Measurements from ENCODE around the gene CLDN9. TPM values are rescaled to one million over a fixed set of nuclear protein-coding genes. Genes with fewer than 3 reads are reported as not detected.

CLDN9 gene
- total RNA-seq, 2 donors from 2014 or later, result 0.91 TPM; not detected in 1

DNA sequence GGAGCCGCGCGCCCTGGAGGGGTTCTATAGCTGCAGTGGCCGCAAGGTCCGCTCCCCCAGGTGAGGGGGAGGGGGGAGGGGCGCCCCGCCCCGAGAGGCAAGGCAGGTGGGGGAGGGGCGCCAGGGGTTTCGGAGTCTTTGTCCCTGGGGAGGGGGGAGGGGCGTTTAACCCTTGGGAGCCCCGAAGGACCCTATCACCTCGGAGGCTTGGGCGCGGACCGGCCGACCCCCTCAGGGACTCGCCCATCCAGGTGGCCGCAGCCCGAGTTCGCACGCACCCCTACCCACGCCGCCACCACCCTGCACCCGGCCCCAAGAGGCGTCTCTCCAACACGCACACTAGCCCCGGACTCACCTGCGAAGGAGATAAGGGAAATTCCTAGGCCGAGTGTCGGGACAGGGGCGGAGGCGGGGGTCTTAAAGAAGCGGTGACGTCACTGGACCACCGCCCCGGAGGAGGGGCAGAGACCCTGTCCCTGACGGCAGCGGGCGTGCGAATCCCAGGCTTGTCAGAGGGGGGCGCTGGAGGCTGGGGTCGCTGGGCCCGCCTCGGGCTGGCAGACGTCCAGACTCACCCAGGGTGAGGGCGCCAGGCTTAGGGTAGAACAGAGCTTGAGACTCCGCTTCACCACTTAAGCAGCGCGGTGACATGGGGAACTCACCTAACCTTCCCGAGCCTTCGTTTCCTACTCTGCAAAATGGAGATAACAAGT lies 5.2 kb downstream of the CLDN9 start, which contains the start of gene CLDN6:
CLDN6 (minus strand) TSS at position 390 of the 713 bp plus-strand sequence. CDS start 2,162 bp downstream, outside the sequence.
- no peak for DNase-seq (ENCODE audit: low spot score)
- WGBS, result 8% methylated on average over 18 of the region's 52 CpGs
- H3K27me3 ChIP-seq (replicated peaks; ENCODE audit: insufficient read depth), result no peaks in the 10 kb centered on the region
- H3K27ac ChIP-seq, result no peak within 1 kb of the TSS
- TF ChIP-seq POLR2AphosphoS5 (IDR thresholded peaks at IDR 0.05) (no peak), CTCF (IDR thresholded peaks at IDR 0.05) (no peak), POLR2A (IDR thresholded peaks at IDR 0.05) (no peak)
- no peaks in the 10 kb centered on the region for H3K36me3 ChIP-seq
- H3K4me3 ChIP-seq, result no peak within 1 kb of the TSS
- intact Hi-C loops (cut with DNase I), result no loop called here
- H3K9me3 ChIP-seq, result no peaks in the 10 kb centered on the region
- H3K4me1 ChIP-seq (replicated peaks), result peaks cover 15% of the 10 kb centered on the region

DNA sequence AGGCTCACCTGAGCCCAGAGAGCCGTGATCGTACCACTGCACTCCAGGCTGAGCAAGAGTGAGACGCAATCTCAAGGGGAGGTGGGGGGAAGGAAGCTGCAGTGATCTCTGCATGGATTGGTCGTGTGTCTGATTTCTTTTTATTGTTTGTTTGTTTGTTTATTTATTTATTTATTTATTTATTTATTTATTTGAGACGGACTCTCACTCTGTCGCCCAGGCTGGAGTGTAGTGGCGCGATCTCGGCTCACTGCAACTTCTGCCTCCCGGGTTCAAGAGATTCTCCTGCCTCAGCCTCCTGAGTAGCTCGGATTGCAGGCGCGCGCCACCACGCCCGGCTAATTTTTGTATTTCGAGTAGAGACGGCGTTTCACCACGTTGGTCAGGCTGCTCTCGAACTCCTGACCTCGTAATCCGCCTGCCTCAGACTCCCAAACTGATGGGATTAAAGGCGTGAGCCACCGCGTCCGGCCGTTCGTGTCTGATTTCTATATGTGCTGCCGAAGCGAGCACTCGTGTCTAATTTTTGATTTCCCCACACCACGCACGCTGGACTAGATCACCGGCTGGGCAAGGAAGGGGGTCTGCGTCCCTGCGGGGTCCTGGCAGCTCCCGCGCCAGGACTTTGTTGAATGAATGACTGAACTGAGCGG lies 7.0 kb downstream of the CLDN9 start:
- DNase-seq (ENCODE audit: low spot score), result no peak
- WGBS, result 32% methylated on average over 40 of the region's 40 CpGs
- Histone ChIP-seq H3K27ac (peak overlapping the region in 1 of 2 donors; percentile 94), H3K36me3 (no peaks in the 10 kb centered on the region), H3K4me3 (peak overlapping the region; percentile 48 to 54), H3K9me3 (no peaks in the 10 kb centered on the region), H3K27me3 (replicated peaks; ENCODE audit: insufficient read depth) (no peaks in the 10 kb centered on the region), H3K4me1 (replicated peaks) (peaks cover 21% of the 10 kb centered on the region)
- intact Hi-C loops (cut with DNase I), result no loop called here
- no peak for TF ChIP-seq POLR2AphosphoS5 (IDR thresholded peaks at IDR 0.05)
- TF ChIP-seq POLR2A (IDR thresholded peaks at IDR 0.05), result no peak
- TF ChIP-seq CTCF (IDR thresholded peaks at IDR 0.05), result no peak

DNA sequence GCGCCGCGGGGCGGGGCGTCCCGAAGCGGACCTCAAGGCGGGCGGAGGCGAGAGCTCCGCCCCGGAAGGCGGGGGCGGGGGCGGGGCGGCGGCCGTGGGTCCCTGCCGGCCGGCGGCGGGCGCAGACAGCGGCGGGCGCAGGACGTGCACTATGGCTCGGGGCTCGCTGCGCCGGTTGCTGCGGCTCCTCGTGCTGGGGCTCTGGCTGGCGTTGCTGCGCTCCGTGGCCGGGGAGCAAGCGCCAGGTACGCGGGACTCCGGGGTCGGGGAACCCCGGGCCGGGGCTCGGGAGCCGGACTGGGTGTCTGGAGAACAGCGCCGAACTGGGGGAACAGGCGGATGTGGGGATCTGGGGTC lies 7.5 kb downstream of the CLDN9 start, which contains the start of gene TNFRSF12A:
TNFRSF12A (plus strand) TSS at position 122 of the 357 bp plus-strand sequence; CDS start at position 152, 30 bp downstream.
- H3K27ac ChIP-seq, result peak within 1 kb of the TSS; percentile 89 to 94
- TF ChIP-seq POLR2A (IDR thresholded peaks at IDR 0.05) (peak; percentile 87), CTCF (IDR thresholded peaks at IDR 0.05) (peak in 2 of 4 experiments; percentile 25 to 39), POLR2AphosphoS5 (IDR thresholded peaks at IDR 0.05) (no peak)
- H3K4me1 ChIP-seq (replicated peaks), result peaks cover 21% of the 10 kb centered on the region
- no peaks in the 10 kb centered on the region for H3K9me3 ChIP-seq
- no peaks in the 10 kb centered on the region for H3K27me3 ChIP-seq (replicated peaks; ENCODE audit: insufficient read depth)
- under 1% methylated on average over 38 of the region's 49 CpGs for WGBS
- peak; percentile 63 for DNase-seq (ENCODE audit: low spot score)
- intact Hi-C loops (cut with DNase I), result no loop called here
- H3K36me3 ChIP-seq, result no peaks in the 10 kb centered on the region
- peak within 1 kb of the TSS; percentile 48 to 54 for H3K4me3 ChIP-seq

DNA sequence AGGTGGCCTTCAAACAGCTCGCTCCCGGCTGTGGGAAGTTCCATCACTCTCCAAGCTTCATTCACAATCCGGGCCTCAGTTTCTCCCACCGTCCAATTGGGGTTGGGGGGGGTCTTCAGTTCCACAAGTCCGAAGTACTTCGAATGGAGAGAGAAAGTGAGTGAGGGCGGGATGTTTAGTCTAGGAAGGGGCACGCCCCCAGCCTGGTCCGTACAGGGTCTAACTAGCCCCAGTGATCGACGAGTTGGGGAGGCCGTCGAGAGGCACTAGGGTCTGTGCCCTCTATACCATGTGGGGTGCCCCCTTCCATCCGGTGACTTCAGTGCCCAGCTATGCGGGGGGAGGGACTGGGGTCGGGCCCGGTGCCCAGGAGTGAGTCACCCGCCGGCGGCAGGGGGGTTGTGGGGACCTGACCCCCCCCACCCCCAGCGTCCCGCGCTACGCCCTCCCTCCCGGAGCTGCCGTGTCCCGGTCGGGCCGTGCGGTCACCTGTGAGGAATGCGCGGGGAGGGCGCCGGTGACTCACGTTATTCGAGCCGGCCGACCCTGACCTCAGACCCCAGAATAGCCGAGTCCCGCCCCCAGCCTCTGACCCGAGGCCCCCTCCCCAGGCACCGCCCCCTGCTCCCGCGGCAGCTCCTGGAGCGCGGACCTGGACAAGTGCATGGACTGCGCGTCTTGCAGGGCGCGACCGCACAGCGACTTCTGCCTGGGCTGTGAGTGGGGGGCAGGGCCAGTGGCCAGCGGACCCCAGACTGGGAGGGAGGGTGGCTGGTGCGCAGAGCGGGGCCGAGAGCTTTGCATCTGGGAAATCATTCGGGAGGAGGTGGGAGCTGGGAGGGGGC lies 8.1 kb downstream of the CLDN9 start:
- H3K27me3 ChIP-seq (replicated peaks; ENCODE audit: insufficient read depth), result no peaks in the 10 kb centered on the region
- peak; percentile 82 for TF ChIP-seq POLR2AphosphoS5 (IDR thresholded peaks at IDR 0.05)
- no peak for TF ChIP-seq CTCF (IDR thresholded peaks at IDR 0.05)
- no peak for TF ChIP-seq POLR2A (IDR thresholded peaks at IDR 0.05)
- peak overlapping the region; percentile 48 to 54 for H3K4me3 ChIP-seq
- no peaks in the 10 kb centered on the region for H3K9me3 ChIP-seq
- WGBS, result 1% methylated on average over 51 of the region's 57 CpGs
- peak; percentile 73 for DNase-seq (ENCODE audit: low spot score)
- H3K36me3 ChIP-seq, result no peaks in the 10 kb centered on the region
- H3K27ac ChIP-seq, result peak overlapping the region; percentile 89 to 94
- intact Hi-C loops (cut with DNase I), result no loop called here
- H3K4me1 ChIP-seq (replicated peaks), result peaks cover 21% of the 10 kb centered on the region
